Epithelial cell of prostate (primary cell): ENCODE measurements around the gene RXFP4.
"Not testable (repeated sequence)": the region's sequence is repeated elsewhere in the genome, so short reads cannot be mapped to it uniquely, and the experiment has no call there.

Source experiments
- DNase-seq: peaks from one replicate; pipeline ENCODE4 v3.0.0-alpha.2; 2011; ENCODE audit warnings: low read depth, low spot score
- H3K27ac ChIP-seq: fragments of 450-650 bp; 2 replicates; pipeline ENCODE4 v1.5.1; 2017; ENCODE audit warnings: mild to moderate bottlenecking

RXFP4 gene

DNA sequence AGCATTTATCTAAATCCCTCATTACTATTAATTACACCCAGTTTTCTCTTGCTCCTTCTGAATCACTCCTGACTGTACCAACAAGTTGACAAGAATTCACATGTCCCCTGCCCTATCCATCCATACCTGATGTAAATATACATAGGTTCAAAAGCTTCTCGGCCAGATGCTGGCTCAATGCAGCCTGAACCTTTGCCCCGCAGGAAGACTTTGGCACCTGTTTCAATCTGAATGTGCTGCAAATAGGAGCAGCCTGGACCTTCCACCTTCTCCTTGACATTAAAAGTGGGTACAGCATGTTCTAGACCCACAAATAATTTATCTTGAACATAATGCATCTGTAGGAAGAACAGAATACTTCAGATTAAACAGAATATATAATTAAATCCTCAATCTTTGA is 15.9 kb upstream of the RXFP4 start:
- no peak overlapping the region for H3K27ac ChIP-seq
- DNase-seq, result no peak

- DNase-seq, result no peak
- peak overlapping the region; percentile 92 for H3K27ac ChIP-seq
Observed at GRCh38 chr1:155929057-155929456, 12.4 kb upstream of the RXFP4 start.

- not testable (repeated sequence) for DNase-seq
- H3K27ac ChIP-seq, result peak overlapping the region; percentile 92
Observed at GRCh38 chr1:155930725-155931124, 10.7 kb upstream of the RXFP4 start.

- peak overlapping the region; percentile 92 for H3K27ac ChIP-seq
- no peak for DNase-seq
Observed at GRCh38 chr1:155931332-155932038, 10.0 kb upstream of the RXFP4 start.

DNA sequence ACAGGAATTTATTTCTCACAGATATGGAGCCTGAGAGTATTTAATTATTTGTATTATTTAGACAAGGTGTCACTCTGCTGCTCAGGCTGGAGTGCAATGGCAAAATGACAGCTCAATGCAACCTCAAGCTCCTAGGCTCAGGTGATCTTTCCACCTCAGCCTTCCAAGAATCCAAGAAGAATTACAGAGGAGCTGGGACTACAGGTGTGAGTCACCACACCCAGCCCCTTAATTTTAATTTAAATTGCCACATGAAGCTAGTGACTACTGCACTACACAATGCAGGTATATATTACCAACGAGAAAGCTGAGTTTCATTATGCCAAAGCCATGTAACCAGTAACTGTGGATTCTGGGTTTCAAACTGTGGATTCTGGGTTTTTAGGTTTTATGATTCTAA is 9.4 kb upstream of the RXFP4 start:
- peak overlapping the region; percentile 92 for H3K27ac ChIP-seq
- DNase-seq, result no peak

DNA sequence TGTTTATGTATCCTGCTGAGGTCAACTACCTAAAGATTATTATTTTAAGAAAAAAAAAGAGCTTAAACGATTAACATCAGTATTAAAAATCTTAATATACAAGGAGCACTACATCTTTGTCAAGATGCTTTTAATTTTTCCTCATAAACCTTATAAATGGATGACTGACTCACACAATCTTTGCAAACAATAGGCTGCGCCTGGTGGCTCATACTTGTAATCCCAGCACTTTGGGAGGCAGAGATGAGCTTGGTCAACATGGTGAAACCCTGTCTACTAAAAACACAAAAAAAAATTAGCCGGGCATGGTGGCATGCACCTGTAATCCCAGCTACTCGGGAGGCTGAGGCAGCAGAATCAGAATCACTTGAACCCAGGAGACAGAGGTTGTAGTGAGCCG is 9.0 kb upstream of the RXFP4 start:
- DNase-seq, result no peak
- H3K27ac ChIP-seq, result peak overlapping the region; percentile 92

DNA sequence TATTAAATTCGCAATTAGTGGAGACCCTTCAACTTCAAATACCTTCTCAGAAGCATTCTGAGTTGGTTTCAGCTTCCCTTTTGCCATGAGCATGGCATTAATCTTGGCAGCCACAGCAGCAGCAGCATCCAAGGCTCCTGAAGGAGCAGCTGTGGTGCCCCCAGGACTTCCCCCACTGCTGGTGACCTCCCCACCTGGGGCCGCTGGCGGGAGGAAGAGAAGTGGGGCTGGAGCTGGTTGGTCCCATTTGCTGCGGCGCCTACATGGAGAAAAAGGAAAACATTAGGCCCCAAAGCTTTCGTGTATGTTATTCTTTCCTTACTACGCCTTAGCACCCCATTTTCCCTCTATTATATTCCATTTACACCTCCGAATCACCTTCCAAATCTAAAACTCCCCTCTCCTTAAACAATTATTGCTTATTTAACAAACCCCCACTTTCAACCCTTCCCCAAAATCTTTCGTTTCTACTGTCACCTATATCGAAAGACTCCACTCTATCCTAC is 7.8 kb upstream of the RXFP4 start:
- DNase-seq, result no peak

GRCh38 chr1:155934097-155934935 is 7.1 kb upstream of the RXFP4 start, which contains the start of gene KHDC4:
Gene KHDC4 (minus strand): TSS chr1:155934413. CDS start chr1:155934373, 40 bp downstream.
- peak; percentile 98 for DNase-seq
- H3K27ac ChIP-seq, result peak within 1 kb of the TSS; percentile 92

More for the DNA sequence above, 7.8 kb upstream of the RXFP4 start:
- H3K27ac ChIP-seq, result peak overlapping the region; percentile 92

DNA sequence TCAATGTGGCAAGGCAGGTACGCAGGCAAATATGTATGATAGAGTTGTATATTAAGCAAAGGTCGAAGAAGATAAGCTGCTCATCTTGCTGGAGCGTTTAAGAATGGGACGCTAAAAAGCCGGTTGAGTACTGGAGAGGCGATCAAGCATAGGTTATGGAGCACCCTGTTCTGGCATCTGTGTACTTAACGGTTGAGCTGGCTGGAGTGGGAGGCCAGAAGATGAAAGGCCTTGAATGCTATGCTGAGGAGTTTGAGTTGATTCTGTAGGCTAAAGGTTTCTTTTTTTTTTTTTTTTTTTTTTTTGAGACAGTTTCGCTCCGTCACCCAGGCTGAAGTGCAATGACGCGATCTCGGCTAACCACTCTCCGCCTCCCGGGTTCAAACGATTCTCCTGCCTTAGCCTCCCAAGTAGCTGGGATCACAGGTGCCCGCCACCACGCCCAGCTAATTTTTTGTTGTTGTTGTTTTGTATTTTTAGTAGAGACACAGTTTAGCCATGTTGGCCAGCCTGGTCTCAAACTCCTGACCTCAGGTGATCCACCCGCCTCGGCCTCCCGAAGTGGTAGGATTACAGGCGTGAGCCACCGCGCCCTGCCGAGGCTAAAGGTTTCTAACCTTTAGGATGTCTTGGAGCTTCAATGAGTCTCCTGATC is 6.4 kb upstream of the RXFP4 start:
- H3K27ac ChIP-seq, result peak overlapping the region; percentile 92
- no peak for DNase-seq

DNA sequence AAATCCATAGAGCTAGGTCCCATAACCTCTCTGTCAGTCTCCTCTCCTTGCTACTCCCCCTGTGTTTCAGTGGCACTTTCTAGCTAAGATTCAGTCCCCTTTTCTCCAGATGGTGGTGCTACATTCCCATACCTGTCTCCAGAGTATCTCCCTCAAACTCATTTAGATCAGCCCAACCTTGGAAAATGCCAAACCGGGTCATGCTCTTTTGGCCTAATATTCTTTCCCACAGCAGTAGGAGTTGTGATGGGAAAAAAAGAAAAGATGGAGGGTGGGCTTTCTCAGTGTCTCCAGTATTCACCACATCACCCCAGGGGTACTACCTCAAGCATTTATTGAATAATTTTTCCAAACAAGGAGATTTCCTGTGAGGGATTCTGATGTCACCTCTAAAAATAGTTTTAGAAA is 3.2 kb upstream of the RXFP4 start:
- DNase-seq, result no peak
- H3K27ac ChIP-seq, result peak overlapping the region; percentile 82

GRCh38 chr1:155940482-155940992 is 901 bp upstream of the RXFP4 start:
- peak overlapping the region; percentile 82 for H3K27ac ChIP-seq
- no peak for DNase-seq

- no peak for DNase-seq
- H3K27ac ChIP-seq, result peak overlapping the region; percentile 82
Observed at GRCh38 chr1:155941845-155942531, 550 bp downstream of the RXFP4 start.

DNA sequence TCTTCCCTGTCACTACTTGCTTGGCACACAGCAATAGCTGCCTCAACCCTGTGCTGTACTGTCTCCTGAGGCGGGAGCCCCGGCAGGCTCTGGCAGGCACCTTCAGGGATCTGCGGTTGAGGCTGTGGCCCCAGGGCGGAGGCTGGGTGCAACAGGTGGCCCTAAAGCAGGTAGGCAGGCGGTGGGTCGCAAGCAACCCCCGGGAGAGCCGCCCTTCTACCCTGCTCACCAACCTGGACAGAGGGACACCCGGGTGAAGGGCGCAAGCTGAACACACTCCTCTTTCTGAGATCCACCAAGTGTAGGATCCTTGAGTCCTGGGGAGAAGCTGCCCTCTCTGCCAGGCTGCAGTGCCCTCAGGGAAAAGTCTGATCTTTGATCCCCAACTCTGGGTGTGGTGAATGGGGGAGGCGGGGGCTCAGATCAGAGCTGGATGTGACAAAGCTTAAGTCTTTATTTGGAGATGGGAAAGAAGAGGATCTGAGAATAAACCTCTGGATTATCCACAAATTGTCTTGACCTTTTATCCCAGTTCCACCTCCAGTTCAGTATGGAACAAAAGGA is 1.2 kb downstream of the RXFP4 start:
- peak overlapping the region; percentile 82 for H3K27ac ChIP-seq
- DNase-seq, result no peak

DNA sequence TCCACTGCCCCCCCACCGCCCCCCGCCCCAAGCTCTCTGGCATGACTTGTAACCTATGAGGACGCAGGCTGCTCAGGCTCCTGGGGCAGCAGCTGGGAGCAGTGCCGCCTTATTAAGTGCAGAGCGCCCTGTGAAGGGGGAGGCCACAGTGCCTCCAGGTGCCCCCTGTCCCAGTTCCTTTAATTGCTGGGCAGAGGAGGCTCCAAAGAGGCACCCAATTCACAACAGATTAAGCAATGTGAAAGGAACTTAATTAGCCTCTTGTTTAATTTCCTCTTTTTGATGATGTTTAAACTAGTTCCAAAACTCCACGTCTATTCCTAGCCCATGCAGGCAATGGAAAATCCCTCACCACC is 3.0 kb downstream of the RXFP4 start:
- peak overlapping the region; percentile 33 for H3K27ac ChIP-seq
- DNase-seq, result no peak

- peak overlapping the region; percentile 33 for H3K27ac ChIP-seq
- no peak for DNase-seq
Observed at GRCh38 chr1:155946633-155947219, 5.3 kb downstream of the RXFP4 start.

DNA sequence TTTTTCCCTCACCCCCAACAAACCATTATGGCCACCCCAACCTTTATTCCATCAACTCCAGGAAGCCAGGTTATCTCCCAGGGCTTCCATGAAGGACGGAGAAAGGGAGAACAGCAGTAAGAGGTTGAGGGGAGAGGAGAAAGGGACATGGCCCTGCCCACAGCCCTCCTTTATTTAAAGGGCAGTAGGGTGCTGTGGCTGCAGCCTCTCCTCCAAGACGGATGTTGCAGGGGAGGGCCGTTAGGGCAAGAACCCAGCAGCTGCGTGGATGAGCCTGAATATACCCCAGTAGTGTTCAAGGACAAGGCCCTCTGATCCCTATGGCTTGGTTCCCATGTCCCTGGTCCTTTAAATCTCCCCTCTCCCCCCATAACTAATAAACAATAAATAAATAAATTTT is 5.9 kb downstream of the RXFP4 start:
- no peak for DNase-seq
- no peak overlapping the region for H3K27ac ChIP-seq

DNA sequence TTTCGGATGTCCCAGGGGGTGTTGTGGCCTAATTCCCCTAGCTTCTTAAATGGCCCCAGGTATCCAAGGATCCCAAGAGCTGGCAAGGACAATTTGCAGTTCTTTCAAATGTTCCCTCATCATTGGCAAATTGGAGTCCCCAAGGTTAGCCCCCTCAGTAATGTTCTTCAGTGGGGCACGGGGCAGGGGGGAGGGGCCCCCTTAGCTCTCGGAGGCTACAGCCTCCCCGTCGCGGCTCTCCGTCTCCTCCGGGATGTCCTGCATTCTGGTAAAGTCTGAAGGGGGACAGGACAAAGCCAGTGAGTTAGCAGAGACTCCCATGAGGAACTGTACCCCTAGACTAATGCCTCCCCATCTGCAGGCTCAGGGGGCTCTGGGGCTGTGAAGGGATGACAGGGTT is 6.3 kb downstream of the RXFP4 start:
- DNase-seq, result no peak
- H3K27ac ChIP-seq, result no peak overlapping the region

- no peak overlapping the region for H3K27ac ChIP-seq
- DNase-seq, result no peak
Observed at GRCh38 chr1:155950829-155951228, 9.4 kb downstream of the RXFP4 start.

GRCh38 chr1:155951753-155952504 is 10.5 kb downstream of the RXFP4 start:
- no peak for DNase-seq
- H3K27ac ChIP-seq, result peak overlapping the region; percentile 14
